DND-41 (cell line): ENCODE data around the gene BRPF1.

Experiments
- ATAC-seq: fragments of 200-7000 bp; cut with Tn5 transposase; 3 replicates; pipeline ENCODE4 v1.9.1; 2021; ENCODE audit warnings: low read depth; ENCODE audit not compliant: insufficient read depth
- DNase-seq: peaks from one replicate; pipeline ENCODE4 v3.0.0-alpha.2; 2020
- H2AFZ ChIP-seq: 2 replicates; pipeline ENCODE4 v1.6.0; 2012; ENCODE audit warnings: low read depth, low read length
- H3K27ac ChIP-seq: 2 replicates; pipeline ENCODE4 v1.5.1; 2012; ENCODE audit warnings: low read length, inconsistent platforms
- H3K27me3 ChIP-seq: fragments of 200-600 bp; sonication (generic); 2 replicates; pipeline ENCODE4 v1.6.0; 2012; ENCODE audit warnings: low read length, mild to moderate bottlenecking, inconsistent platforms; ENCODE audit not compliant: insufficient read depth, poor library complexity
- H3K36me3 ChIP-seq: 2 replicates; pipeline ENCODE4 v1.5.1; 2012; ENCODE audit warnings: low read length, inconsistent platforms; ENCODE audit not compliant: insufficient read depth
- H3K4me1 ChIP-seq: 2 replicates; pipeline ENCODE4 v1.5.1; 2012; ENCODE audit warnings: mild to moderate bottlenecking, low read length; ENCODE audit not compliant: insufficient read depth
- H3K4me2 ChIP-seq: 2 replicates; pipeline ENCODE4 v1.6.0; 2012; ENCODE audit warnings: mild to moderate bottlenecking, moderate library complexity, low read length, inconsistent platforms; ENCODE audit not compliant: insufficient read depth
- H3K4me3 ChIP-seq, 2 experiments: fragments of 200-600 bp in 1 of 2; shearing (Covaris generic) in 1 of 2; 2 replicates each; pipeline ENCODE4 v1.5.1; 2012 to 2016; ENCODE audit warnings: inconsistent platforms in 2 of 2, low read length in 2 of 2, mild to moderate bottlenecking in 2 of 2, low read depth in 1 of 2, moderate library complexity in 1 of 2
- H3K79me2 ChIP-seq: 2 replicates; pipeline ENCODE4 v1.6.0; 2012; ENCODE audit warnings: low read length, inconsistent platforms; ENCODE audit not compliant: insufficient read depth
- H3K9ac ChIP-seq: 2 replicates; pipeline ENCODE4 v1.6.0; 2012; ENCODE audit warnings: low read depth, mild to moderate bottlenecking, inconsistent platforms, low read length, moderate library complexity
- H3K9me3 ChIP-seq: 2 replicates; pipeline ENCODE4 v1.5.1; 2012; ENCODE audit warnings: low read length, moderate library complexity, mild to moderate bottlenecking, inconsistent platforms; ENCODE audit not compliant: insufficient read depth, severe bottlenecking
- H4K20me1 ChIP-seq: 2 replicates; pipeline ENCODE4 v1.6.0; 2012; ENCODE audit warnings: low read length; ENCODE audit not compliant: insufficient read depth
- CTCF ChIP-seq: IDR thresholded peaks from 2 replicates; pipeline ENCODE4 v1.5.1; 2012; ENCODE audit warnings: borderline replicate concordance, low read length, moderate library complexity, mild to moderate bottlenecking; ENCODE audit not compliant: poor library complexity, severe bottlenecking; ENCODE audit errors: extremely low read depth
- EZH2 ChIP-seq: IDR thresholded peaks from 3 replicates; pipeline ENCODE4 v1.6.1; 2012; ENCODE audit warnings: borderline replicate concordance, low read depth, mild to moderate bottlenecking, moderate library complexity, low read length, inconsistent platforms; ENCODE audit not compliant: severe bottlenecking

BRPF1 gene

GRCh38 chr3:9696480-9697220, 34.9 kb upstream of the BRPF1 start:
- Histone ChIP-seq H3K27ac (no peak overlapping the region), H3K27me3 (no peaks in the 10 kb centered on the region), H2AFZ (no peak overlapping the region), H4K20me1 (no peaks in the 10 kb centered on the region), H3K4me2 (no peak overlapping the region), H3K9ac (no peak overlapping the region), H3K36me3 (peaks cover 83% of the 10 kb centered on the region), H3K4me3 (no peak overlapping the region), H3K9me3 (no peaks in the 10 kb centered on the region), H3K4me1 (no peaks in the 10 kb centered on the region), H3K79me2 (no peaks in the 10 kb centered on the region)
- DNase-seq (no peak), ATAC-seq (no peak)
- TF ChIP-seq EZH2 = no peak
- no peak for TF ChIP-seq CTCF

GRCh38 chr3:9697892-9698291, 33.6 kb upstream of the BRPF1 start:
- Histone ChIP-seq H3K4me2 (no peak overlapping the region), H4K20me1 (no peaks in the 10 kb centered on the region), H3K9ac (no peak overlapping the region), H3K79me2 (no peaks in the 10 kb centered on the region), H3K27ac (no peak overlapping the region), H3K4me3 (no peak overlapping the region), H3K36me3 (peaks cover 82% of the 10 kb centered on the region), H3K4me1 (no peaks in the 10 kb centered on the region), H3K9me3 (no peaks in the 10 kb centered on the region), H2AFZ (no peak overlapping the region), H3K27me3 (no peaks in the 10 kb centered on the region)
- TF ChIP-seq CTCF = no peak
- TF ChIP-seq EZH2 = no peak
- ATAC-seq (no peak), DNase-seq (no peak)

GRCh38 chr3:9698293-9698692, 33.2 kb upstream of the BRPF1 start:
- Histone ChIP-seq H3K4me3 (no peak overlapping the region), H3K9me3 (no peaks in the 10 kb centered on the region), H3K9ac (no peak overlapping the region), H3K27me3 (no peaks in the 10 kb centered on the region), H3K4me2 (no peak overlapping the region), H3K4me1 (no peaks in the 10 kb centered on the region), H3K36me3 (peaks cover 78% of the 10 kb centered on the region), H2AFZ (no peak overlapping the region), H3K27ac (no peak overlapping the region), H4K20me1 (no peaks in the 10 kb centered on the region), H3K79me2 (no peaks in the 10 kb centered on the region)
- DNase-seq = no peak
- TF ChIP-seq CTCF = no peak
- no peak for TF ChIP-seq EZH2
- no peak for ATAC-seq

- no peak overlapping the region for H3K9ac ChIP-seq
- no peaks in the 10 kb centered on the region for H3K27me3 ChIP-seq
- H3K27ac ChIP-seq = no peak overlapping the region
- TF ChIP-seq EZH2 (no peak), CTCF (no peak)
- no peaks in the 10 kb centered on the region for H3K9me3 ChIP-seq
- no peaks in the 10 kb centered on the region for H3K79me2 ChIP-seq
- H3K36me3 ChIP-seq = peaks cover 57% of the 10 kb centered on the region
- H3K4me3 ChIP-seq = no peak overlapping the region
- DNase-seq (no peak), ATAC-seq (no peak)
- H4K20me1 ChIP-seq = no peaks in the 10 kb centered on the region
- no peak overlapping the region for H3K4me2 ChIP-seq
- no peaks in the 10 kb centered on the region for H3K4me1 ChIP-seq
- no peak overlapping the region for H2AFZ ChIP-seq
These were observed 31.0 kb upstream of the BRPF1 start for GRCh38 chr3:9700536-9700935.
